A673 (cell line): Measurements from ENCODE around the gene AHCYL2. TPM values are rescaled to one million over a fixed set of nuclear protein-coding genes. Genes with fewer than 3 reads are reported as not detected.

Experiments
- BruUV-seq: library from RNA; stranded (reverse); fragments of 400-500 nt; replicated peaks from 2 replicates; lab custom pipeline; 2021; lab: Mats Ljungman, UMichigan
- CTCF ChIA-PET: fragments of 300-600 bp; sonication (Branson Sonifier 250); formaldehyde crosslinking; loops from one replicate; lab custom pipeline; 2022; ENCODE audit warnings: antibody characterized with exemption; lab: Charles Lee
- POLR2A ChIA-PET: fragments of 300-600 bp; sonication (Branson Sonifier 250); formaldehyde crosslinking; loops from one replicate; lab custom pipeline; 2022; ENCODE audit warnings: antibody characterized with exemption; ENCODE audit not compliant: low non-redundant PET; lab: Charles Lee
- DNase-seq: peaks from one replicate; pipeline ENCODE4 v3.0.0-alpha.2; 2015; ENCODE audit warnings: low spot score
- H3K27ac ChIP-seq: fragments of 200-600 bp; sonication (generic); 2 replicates; pipeline ENCODE4 v1.5.1; 2016; ENCODE audit warnings: mixed run types, low read depth, mild to moderate bottlenecking, mixed read lengths, antibody characterized with exemption, low read length; ENCODE audit not compliant: poor library complexity, severe bottlenecking
- H3K27me3 ChIP-seq: fragments of 200-600 bp; sonication (generic); replicated peaks from 2 replicates; pipeline ENCODE4 v1.6.1; 2017; ENCODE audit warnings: mixed run types, low read depth, mild to moderate bottlenecking, mixed read lengths, antibody characterized with exemption, low read length; ENCODE audit not compliant: insufficient read depth, poor library complexity
- H3K36me3 ChIP-seq: fragments of 200-600 bp; sonication (generic); 2 replicates; pipeline ENCODE4 v1.6.1; 2016; ENCODE audit warnings: mixed run types, mild to moderate bottlenecking, mixed read lengths, antibody characterized with exemption, low read length; ENCODE audit not compliant: insufficient read depth, poor library complexity, severe bottlenecking
- H3K4me1 ChIP-seq: fragments of 200-600 bp; sonication (generic); 2 replicates; pipeline ENCODE4 v1.6.1; 2017; ENCODE audit warnings: mixed run types, mild to moderate bottlenecking, mixed read lengths, antibody characterized with exemption, low read length; ENCODE audit not compliant: insufficient read depth, poor library complexity, severe bottlenecking
- H3K4me3 ChIP-seq: fragments of 200-600 bp; sonication (generic); 2 replicates; pipeline ENCODE4 v1.5.1; 2016; ENCODE audit warnings: low read depth, mixed run types, mild to moderate bottlenecking, mixed read lengths, low read length; ENCODE audit not compliant: poor library complexity, severe bottlenecking
- H3K9me3 ChIP-seq: fragments of 200-600 bp; sonication (generic); 2 replicates; pipeline ENCODE4 v1.6.1; 2016; ENCODE audit warnings: mixed run types, low read depth, mild to moderate bottlenecking, mixed read lengths, antibody characterized with exemption, low read length; ENCODE audit not compliant: poor library complexity, severe bottlenecking
- EZH2 ChIP-seq: fragments of 200-600 bp; sonication (generic); IDR thresholded peaks from 2 replicates; pipeline ENCODE4 v1.6.1; 2017; ENCODE audit warnings: borderline replicate concordance, low read depth, mild to moderate bottlenecking, mixed read lengths, antibody characterized with exemption, low read length; ENCODE audit not compliant: poor library complexity, severe bottlenecking
- intact Hi-C: fragments of 100-400 bp; cut with micrococcal nuclease; formaldehyde crosslinking; loops from one replicate; pipeline ENCODE4 v1.10.0; 2022; ENCODE audit not compliant: unreplicated experiment
- total RNA-seq: library from RNA; stranded (reverse); gene quantifications from 2 replicates; pipeline ENCODE4 v1.2.3, GENCODE V29; 2021
- TF ChIP-seq, protein P1 (sequence below): fragments of 300-800, 200-600 bp; sonication (generic); conservative IDR thresholded peaks from 2 replicates; pipeline ENCODE4 v1.5.1; 2017; ENCODE audit warnings: low read depth, mild to moderate bottlenecking, antibody characterized with exemption, low read length, moderate library complexity, mixed read lengths

Gene AHCYL2
- total RNA-seq, 1 experiment from 2014 or later, result 35.2 TPM

DNA sequence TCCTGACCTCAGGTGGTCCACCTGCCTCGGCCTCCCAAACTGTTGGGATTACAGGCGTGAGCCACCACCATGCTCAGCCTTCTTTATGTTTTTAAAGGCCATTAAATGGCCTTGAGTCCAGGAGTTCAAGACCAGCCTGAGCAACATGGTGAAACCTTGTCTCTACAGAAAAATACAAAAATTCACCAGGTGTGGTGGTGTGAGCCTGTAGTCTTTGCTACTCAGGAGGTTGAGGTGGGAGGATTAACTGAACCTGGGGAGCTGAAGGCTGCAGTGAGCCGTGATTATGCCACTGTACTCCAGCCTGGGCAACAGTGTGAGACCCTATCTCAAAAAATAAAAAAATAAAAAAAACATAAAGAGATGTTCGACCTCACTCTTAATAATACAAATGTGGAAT, 25.4 kb upstream of the AHCYL2 start:
- POLR2A ChIA-PET, result no interaction called here
- H3K27me3 ChIP-seq, result no peaks in the 10 kb centered on the region
- no peak overlapping the region for H3K27ac ChIP-seq
- H3K9me3 ChIP-seq, result no peaks in the 10 kb centered on the region
- no peak overlapping the region for H3K4me3 ChIP-seq
- BruUV-seq, result no TSS peak
- CTCF ChIA-PET, result interaction anchor here (0.7 kb wide), 1 partner anchor 8 kb away, joined by 4 read pairs; no protein-coding TSS in a partner anchor
- intact Hi-C loops, result no loop called here
- H3K4me1 ChIP-seq, result no peaks in the 10 kb centered on the region
- no peaks in the 10 kb centered on the region for H3K36me3 ChIP-seq
- no peak for DNase-seq
- TF ChIP-seq EZH2, result no peak
- TF ChIP-seq, protein P1, sequence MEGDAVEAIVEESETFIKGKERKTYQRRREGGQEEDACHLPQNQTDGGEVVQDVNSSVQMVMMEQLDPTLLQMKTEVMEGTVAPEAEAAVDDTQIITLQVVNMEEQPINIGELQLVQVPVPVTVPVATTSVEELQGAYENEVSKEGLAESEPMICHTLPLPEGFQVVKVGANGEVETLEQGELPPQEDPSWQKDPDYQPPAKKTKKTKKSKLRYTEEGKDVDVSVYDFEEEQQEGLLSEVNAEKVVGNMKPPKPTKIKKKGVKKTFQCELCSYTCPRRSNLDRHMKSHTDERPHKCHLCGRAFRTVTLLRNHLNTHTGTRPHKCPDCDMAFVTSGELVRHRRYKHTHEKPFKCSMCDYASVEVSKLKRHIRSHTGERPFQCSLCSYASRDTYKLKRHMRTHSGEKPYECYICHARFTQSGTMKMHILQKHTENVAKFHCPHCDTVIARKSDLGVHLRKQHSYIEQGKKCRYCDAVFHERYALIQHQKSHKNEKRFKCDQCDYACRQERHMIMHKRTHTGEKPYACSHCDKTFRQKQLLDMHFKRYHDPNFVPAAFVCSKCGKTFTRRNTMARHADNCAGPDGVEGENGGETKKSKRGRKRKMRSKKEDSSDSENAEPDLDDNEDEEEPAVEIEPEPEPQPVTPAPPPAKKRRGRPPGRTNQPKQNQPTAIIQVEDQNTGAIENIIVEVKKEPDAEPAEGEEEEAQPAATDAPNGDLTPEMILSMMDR, result no peak

DNA sequence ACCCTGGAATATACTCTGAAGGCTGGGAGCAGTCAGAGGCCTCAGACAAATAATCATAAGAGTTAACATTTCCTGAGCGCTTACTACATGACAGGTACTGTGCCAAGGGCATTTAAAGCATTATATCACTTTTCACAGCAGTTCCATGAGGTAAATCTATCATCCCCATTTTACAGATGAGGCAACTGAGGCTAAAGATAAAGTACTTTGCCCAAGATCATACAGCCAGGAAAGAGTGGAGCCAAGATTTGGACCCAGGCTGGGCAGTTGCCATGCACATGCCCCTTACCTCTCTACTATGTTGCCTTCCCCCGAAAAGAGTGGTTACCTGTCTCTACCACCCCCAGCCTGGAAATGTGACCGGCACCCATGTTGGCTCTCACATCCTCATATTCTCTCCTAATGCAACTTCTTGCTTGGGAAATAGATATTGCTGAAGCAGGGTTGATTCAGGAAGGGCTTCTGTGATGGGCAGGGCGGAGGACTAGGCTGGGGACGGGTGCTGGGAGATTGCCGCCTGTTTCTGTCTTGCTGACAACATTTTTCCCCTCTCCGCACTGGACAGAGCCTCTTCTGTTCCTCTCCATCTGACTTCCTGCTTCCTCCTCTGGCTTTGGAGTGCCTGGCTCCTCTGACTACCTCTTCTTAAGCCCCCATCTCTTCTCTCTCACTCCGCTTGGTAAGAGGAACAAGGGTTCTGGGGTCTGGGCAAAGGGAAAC, 22.6 kb upstream of the AHCYL2 start:
- no peaks in the 10 kb centered on the region for H3K27me3 ChIP-seq
- intact Hi-C loops, result no loop called here
- no peaks in the 10 kb centered on the region for H3K9me3 ChIP-seq
- POLR2A ChIA-PET, result no interaction called here
- DNase-seq, result no peak
- no peak overlapping the region for H3K4me3 ChIP-seq
- BruUV-seq, result no TSS peak
- peaks cover 7% of the 10 kb centered on the region for H3K36me3 ChIP-seq
- H3K4me1 ChIP-seq, result no peaks in the 10 kb centered on the region
- CTCF ChIA-PET, result no interaction called here
- TF ChIP-seq, protein P1, result no peak
- TF ChIP-seq EZH2, result no peak
- H3K27ac ChIP-seq, result no peak overlapping the region

DNA sequence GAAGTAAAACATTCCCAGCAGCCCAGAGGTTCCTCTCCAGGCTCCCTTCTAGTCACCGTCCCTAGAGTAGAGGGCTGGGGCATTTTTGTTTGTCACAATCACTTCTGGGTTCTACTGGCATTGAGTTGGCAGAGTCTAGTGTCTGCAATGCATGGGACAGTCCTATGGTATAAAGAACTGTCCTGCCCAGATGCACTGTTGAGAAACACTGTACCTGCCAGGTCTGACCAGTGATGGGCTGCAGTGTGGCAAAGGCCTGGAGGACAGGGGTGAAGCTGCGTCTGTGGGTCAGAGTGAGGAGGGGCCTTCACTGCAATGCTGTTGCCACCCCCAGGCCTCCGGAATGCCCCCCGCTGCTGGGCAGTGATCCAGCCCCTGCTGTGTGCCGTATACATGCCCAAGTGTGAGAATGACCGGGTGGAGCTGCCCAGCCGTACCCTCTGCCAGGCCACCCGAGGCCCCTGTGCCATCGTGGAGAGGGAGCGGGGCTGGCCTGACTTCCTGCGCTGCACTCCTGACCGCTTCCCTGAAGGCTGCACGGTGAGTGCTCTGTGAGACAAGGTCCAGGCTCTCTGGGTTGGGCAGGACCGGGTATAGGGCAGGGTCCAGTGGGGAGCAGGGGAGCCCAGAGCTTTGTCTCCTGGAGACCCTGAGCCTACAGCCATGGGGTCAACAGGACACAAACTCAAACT, 21.6 kb upstream of the AHCYL2 start:
- POLR2A ChIA-PET, result no interaction called here

More for the DNA sequence above, 21.6 kb upstream of the AHCYL2 start:
- intact Hi-C loops, result no loop called here
- Histone ChIP-seq H3K4me1 (no peaks in the 10 kb centered on the region), H3K36me3 (peaks cover 7% of the 10 kb centered on the region), H3K4me3 (no peak overlapping the region), H3K9me3 (no peaks in the 10 kb centered on the region), H3K27ac (no peak overlapping the region), H3K27me3 (no peaks in the 10 kb centered on the region)
- DNase-seq, result no peak
- CTCF ChIA-PET, result no interaction called here
- TF ChIP-seq, protein P1, result no peak
- no peak for TF ChIP-seq EZH2
- no TSS peak for BruUV-seq
